ENCODE results near the gene ID2.

The ID2 gene

GRCh38 chr2:8648441-8649213 lies 33.2 kb upstream of the ID2 start:
- no peak for DNase-seq (ENCODE audit: low spot score)

DNA sequence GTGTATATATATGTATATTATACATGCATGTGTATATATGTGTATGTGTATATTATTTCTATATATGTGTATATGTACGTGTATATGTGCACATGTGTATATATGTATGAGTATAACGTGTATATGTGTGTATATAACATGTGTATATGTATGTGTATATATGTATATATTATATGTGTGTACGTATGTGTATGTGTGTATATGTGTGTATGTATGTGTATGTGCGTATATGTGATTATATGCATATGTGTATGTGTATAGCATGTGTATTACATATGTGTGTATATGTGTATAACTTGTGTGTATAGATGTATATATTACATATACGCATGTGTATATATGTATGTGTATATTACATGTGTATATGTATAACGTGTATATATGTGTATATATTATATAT lies 32.1 kb upstream of the ID2 start:
- no peak for DNase-seq (ENCODE audit: low spot score)

- DNase-seq (ENCODE audit: low spot score), result no peak
Observed at GRCh38 chr2:8650256-8650655, 31.6 kb upstream of the ID2 start.

DNA sequence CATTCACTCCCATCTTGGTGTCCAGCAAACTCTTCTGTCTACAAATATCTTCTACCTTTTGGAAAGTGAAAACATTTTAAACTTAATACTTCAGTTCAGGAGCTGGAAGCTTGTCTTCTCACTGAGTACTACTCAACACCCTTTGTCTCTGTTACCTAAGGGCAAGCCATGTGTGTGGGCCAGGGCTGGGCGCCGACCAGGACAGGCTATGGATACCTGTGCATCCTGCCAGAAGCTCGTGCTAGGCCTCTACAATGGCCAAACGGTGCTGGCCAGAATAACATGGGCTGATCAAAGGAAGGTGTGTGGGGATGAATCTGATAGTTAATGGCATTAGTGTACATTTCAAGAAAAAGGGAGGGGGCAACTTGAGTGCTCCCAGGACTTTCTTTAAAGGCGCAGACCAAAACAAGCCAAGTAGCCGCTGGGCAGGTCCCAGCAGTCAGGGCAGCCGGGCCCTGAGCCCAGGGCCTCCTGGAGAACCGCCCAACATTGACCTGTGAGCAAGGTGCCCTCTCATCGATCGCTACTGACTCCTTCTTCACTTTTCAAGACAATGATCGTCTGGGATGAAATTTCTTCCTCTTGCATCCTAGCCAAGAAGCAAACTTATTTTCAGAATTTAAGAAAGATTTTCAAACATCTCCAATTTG lies 29.0 kb upstream of the ID2 start:
- DNase-seq (ENCODE audit: low spot score), result no peak

DNA sequence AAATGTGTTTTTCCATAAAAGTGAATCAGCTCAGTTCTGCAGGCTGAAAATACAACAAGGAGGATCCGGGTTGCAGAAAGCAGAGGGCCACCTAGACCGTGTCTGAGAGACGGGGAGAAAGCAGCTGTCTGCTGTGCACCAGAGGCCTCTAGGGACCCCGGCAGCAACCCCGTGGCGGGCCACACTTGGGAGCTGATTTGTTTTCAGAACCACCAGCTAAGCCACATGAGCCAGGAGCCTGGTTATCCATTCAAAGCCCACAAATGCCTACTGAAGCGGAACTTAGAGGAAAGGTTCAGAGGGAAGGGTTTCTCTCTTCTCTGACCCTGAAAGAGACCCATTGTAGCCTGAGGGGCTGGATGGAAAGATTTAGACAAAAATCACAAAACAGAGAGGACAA lies 28.4 kb upstream of the ID2 start:
- DNase-seq (ENCODE audit: low spot score), result no peak

- DNase-seq (ENCODE audit: low spot score), result no peak
Observed at GRCh38 chr2:8654041-8654440, 27.8 kb upstream of the ID2 start.

- no peak for DNase-seq (ENCODE audit: low spot score)
Observed at GRCh38 chr2:8654483-8654882, 27.4 kb upstream of the ID2 start.

DNA sequence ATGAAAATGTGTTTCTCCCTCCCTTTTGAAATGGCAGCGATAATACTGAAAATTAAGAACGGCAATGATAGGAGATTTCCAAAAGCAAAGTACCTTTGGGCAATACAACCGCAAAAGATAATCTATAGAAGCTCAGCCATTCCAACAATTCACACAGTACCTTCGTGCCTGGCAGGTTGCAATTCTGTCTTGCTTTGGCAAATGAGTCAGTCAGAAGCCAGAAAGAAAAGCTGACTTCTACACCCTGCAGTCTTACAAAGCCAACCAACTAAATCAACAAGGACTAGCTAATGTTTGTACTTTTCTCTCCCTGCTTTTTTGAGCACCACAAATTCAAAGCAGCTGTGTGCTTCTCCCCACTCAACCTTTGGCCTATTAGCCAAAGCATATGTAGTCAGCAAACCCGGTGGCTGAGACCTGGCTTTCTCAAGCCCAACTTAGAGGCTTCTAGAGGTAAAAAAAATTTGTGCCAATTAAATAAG lies 25.7 kb upstream of the ID2 start:
- DNase-seq (ENCODE audit: low spot score), result no peak

DNA sequence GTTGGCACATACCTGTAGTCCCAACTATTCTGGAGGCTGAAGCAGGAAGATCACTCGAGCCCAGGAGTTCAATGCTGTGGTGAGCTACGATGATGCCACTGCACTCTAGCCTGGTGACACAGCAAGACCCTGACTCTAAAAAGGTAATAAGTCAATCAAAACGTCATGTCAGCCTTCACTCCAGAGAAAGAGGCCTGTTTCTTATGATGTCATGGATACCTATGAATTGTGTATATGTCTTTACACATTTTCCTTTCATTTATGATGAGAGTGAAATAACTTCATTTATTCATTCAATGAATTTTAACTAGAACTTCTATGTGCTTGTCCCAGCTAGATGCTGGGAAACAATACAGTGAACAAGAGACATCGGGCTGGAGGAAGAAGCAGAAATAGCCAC lies 25.0 kb upstream of the ID2 start:
- DNase-seq (ENCODE audit: low spot score), result no peak

GRCh38 chr2:8657423-8658062 lies 24.3 kb upstream of the ID2 start:
- DNase-seq (ENCODE audit: low spot score), result no peak

DNA sequence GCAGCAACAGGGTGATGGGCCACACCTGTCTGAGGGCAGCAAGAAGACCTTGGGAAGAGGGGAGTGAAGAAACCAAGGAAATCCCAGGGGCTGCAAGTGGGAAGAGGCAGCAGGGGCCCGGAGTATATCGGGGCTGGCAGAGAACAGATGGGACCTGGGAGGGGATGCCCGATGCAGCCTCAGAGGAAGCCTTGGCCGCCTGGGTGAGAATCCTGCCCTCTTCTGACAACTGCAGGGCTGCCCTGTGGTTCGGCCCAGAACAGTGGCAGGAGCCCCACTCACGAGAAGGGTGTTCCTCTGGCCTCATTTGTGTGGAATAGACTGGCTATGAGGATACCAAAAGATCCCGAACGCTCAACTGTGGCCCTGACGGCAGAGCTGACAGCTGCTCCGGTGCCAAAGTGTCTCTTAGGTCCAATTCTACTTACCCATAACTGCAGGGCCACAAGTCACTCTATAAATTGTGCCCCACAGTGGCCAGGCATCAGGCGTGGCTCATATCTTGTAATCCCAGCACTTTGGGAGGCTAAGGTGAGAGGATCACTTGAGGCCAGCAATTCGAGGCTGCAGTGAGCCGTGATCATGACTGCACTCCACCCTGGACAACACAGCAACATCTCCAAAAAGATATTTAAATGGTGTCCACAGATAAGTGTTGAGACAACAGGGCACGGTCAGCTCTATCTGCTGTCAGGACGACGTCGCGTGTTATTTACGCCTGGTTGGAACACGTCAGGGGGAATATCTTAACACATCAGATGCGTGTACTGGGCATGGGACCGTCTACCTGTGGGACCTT lies 23.6 kb upstream of the ID2 start:
- no peak for DNase-seq (ENCODE audit: low spot score)

GRCh38 chr2:8659092-8659734 lies 22.6 kb upstream of the ID2 start:
- no peak for DNase-seq (ENCODE audit: low spot score)

- DNase-seq (ENCODE audit: low spot score), result no peak
Observed at GRCh38 chr2:8659735-8660492, 21.9 kb upstream of the ID2 start.

GRCh38 chr2:8661235-8661634 lies 20.6 kb upstream of the ID2 start:
- no peak for DNase-seq (ENCODE audit: low spot score)

- DNase-seq (ENCODE audit: low spot score), result no peak
Observed at GRCh38 chr2:8661736-8662135, 20.1 kb upstream of the ID2 start.

DNA sequence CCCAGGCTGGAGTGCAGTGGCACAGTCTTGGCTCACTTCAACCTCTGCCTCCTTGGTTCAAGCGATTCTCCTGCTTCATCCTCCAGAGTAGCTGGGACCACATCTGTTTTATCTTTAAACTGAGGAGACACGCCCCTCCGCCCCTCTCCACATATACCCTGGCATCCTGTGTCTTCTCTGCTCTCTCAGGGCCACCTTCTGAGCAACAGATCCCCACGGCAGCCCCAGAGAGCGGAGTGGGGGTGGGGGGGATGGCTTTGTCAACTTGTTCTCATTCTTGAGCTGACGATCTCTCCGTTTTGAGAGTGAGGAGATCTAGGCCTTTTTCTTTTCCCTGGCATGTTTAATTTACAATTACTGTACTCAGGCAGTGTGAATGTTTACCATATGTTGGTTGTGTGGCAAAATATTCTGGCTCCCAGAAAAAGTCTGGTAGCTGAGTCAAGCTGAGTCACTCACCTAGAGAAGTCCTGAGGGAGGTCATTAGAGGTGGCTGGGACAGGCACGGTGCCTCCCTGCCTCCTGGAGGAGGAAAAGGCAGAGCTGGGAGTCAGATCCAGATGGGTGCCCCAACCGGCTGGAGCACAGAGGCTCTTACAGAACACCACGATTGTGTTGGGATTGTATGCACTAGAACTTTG lies 19.5 kb upstream of the ID2 start:
- no peak for DNase-seq (ENCODE audit: low spot score)

DNA sequence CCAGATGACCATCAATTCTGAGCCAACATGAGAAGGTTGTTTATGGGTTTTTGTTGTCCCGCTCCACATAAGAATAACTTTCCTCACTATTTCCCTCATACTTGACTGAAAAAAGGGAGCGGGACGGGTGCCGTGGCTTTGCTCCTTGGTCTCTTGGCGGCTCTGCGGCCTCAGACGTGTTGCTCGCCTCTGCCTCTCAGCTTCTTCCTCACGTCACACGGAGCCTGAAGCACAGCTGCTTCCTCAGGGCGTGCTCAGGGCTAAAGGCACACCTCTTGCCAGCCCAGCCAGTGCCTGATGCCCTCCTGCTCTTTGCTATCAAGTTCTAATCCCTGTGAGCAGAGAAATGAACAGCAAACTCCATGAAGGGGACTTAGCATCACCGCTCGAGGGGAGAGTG lies 17.9 kb upstream of the ID2 start:
- DNase-seq (ENCODE audit: low spot score), result no peak

- DNase-seq (ENCODE audit: low spot score), result no peak
Observed at GRCh38 chr2:8666581-8666980, 15.3 kb upstream of the ID2 start.

GRCh38 chr2:8667896-8668512 lies 13.9 kb upstream of the ID2 start:
- DNase-seq (ENCODE audit: low spot score), result no peak

GRCh38 chr2:8669157-8669817 lies 12.6 kb upstream of the ID2 start:
- DNase-seq (ENCODE audit: low spot score), result no peak

Measured in iPS-NIHi11 (cell line).